Kidney capillary endothelial cell (primary cell): ENCODE results near the gene CETP.
"Not testable (repeated sequence)": the region's sequence is repeated elsewhere in the genome, so short reads cannot be mapped to it uniquely, and the experiment has no call there.

Experiments used
- DNase-seq: peaks from one replicate; pipeline ENCODE4 v3.0.0-alpha.2; 2018; ENCODE audit warnings: low spot score

Gene CETP

DNA sequence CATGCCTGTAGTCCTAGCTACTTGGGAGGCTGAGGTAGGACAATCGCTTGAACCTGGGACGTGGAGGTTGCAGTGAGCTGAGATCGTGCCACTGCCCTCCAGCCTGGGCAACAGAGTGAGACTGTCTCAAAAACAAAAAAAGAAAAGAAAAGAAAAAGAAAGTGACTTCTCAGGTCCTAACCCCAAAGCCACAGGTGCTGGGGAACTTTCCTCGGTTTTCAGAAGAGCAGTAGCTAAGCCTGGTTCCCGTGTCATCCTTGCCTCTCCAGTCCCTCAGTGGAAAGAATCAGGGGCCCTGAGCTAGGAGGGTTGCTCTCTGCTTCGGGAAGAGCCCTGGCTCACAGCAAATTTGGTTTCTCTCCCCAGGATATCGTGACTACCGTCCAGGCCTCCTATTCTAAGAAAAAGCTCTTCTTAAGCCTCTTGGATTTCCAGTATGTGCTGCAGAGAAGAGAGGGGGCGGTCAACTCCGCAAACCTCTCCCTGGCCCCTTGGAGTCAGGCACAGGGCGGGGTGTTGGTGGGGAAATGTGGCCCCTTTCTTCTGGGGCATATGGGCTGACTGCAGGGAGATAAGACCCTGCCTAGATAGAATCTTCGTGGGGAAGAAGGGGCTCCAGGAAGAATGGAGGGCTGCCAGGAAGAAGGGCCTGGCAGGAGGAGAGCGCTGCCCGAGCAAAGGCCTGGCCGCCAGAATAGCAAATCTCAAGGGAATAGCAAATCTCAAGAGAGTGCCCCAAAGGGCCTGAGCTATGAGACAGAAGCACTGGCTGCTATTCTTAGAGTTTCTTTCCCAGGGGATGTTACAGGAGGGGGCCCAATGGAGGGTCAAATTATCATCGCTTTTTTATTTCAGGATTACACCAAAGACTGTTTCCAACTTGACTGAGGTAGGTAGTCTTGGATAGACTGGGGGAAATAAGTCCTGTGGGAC lies 19.3 kb downstream of the CETP start:
- no peak for DNase-seq

DNA sequence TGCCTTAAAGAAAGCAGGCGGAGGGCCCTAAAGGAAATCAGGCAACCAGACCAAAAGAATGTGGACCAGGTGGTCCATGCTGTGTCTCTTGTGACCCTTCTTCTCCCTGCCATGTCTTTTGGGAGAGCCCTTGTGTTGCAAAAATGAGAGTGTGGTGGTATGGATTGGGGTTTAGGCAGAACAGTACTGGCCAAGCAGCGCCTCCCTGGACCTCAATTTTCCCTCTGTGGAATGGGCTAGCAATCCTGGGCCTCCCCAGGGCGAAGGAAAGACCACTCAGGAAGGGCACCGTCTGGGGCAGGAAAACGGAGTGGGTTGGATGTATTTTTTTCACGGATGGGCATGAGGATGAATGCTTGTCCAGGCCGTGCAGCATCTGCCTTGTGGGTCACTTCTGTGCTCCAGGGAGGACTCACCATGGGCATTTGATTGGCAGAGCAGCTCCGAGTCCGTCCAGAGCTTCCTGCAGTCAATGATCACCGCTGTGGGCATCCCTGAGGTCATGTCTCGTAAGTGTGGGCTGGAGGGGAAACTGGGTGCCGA lies 20.1 kb downstream of the CETP start:
- DNase-seq = no peak

GRCh38 chr16:56982695-56983094 lies 20.9 kb downstream of the CETP start:
- no peak for DNase-seq

- no peak for DNase-seq
Measured at GRCh38 chr16:56983211-56983751, 21.5 kb downstream of the CETP start.

GRCh38 chr16:56984639-56985038 lies 22.9 kb downstream of the CETP start:
- DNase-seq = no peak

DNA sequence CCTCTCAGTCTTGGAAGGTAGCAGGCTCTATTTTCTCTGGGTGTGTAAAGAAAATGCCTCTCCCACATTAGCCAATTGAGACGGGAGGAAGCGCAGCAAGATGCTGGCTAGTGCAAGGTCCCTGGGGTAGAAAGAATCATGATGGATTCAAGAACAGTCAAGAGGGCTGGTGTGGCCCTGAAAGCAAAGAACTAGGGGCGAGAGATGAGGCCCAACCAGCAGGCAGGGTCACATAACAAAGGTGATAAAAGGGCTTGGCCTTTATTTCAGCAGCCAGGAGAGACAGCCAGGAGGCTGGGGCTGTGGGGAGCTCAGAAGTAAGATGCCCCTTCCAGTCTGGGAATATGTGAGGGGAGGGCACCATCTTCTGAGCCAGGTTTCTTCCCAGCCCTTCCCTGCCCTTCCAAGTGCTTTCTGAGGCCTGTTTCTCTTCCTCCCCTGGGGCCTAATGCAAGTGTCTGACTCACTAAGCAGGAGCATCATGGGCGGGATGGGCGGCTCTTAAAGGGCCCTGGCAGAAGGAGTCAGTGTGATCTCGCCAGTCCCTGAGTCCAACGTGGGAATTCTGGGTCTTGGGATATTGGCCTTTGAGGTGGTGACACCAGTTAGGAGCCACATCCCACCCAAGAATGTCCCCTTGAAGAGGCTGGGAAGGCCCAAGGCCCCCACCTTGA lies 23.7 kb downstream of the CETP start:
- DNase-seq = peak; percentile 78

DNA sequence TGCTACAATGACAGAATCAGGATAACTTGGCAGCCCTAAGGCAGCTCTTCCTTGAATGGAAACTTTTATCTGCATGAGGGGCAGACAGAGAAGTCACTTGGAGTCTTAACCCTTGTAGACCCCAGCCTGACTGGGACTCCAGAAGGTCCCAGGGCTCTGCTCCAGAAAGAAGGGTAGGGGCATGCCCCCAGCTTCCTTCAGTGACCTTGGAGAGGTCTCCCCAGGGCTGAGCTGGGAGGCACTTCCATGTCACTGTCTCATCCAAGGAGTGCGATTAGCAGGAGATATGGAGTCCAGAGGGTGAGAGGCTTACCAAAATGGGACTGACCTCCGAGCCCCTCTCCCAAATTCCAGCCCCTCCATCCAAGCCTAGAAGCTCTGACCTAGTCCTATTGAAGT lies 24.2 kb downstream of the CETP start:
- DNase-seq = no peak

- DNase-seq = no peak
Measured at GRCh38 chr16:56986361-56986760, 24.6 kb downstream of the CETP start.

DNA sequence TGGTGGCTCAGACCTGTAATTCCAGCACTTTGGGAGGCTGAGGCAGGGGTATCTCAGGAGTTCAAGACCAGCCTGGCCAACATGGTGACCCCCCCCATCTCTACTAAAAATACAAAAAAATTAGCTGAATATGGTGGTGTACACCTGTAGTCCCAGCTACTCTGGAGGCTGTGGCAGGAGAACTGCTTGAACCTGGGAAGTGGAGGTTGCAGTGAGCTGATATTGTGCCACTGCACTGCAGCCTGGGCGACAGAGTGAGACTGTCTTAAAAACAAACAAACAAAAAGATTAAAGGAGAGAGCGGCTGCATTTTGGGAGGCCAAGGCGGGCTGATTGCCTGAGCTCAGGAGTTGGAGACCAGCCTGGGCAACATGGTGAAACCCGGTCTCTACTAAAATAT lies 25.2 kb downstream of the CETP start:
- not testable (repeated sequence) for DNase-seq

- no peak for DNase-seq
Measured at GRCh38 chr16:56987692-56988091, 25.9 kb downstream of the CETP start.

DNA sequence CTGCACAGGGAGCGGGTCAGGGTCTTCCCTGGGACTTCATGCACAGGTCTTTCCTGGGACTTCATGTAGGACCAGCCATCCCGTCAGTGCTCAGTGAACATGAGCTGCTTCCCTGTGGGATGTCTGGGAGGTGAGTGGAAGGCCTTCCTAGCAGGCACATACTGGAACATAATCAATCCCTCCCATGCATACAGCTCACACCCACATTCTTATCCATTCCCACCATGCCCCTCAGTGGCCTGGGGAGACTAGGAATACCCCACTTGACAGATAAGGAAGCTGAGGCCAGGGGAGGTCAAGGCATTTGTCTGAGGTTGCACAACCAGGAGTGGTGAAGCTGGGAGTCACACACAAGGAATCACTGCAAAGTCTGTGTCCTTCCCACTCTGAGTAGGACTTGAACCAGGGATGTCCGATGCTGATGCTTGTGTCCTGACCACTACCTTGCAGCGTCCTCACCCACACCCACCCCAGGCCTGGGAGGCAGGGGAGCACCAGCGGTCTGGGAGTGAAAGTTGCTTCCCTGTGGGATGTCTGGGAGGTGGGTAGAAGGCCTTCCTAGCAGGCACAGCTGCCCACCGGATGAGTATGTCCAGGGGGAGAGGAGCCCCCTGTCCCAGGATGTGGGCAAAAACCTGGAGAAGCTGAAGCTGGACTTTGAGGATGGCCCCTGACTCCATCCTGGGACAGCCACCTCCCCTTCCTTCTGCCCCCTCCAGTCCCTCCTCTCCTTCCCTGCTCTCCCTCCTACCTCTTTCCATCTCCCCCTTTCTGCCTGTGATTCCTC lies 26.6 kb downstream of the CETP start:
- no peak for DNase-seq

DNA sequence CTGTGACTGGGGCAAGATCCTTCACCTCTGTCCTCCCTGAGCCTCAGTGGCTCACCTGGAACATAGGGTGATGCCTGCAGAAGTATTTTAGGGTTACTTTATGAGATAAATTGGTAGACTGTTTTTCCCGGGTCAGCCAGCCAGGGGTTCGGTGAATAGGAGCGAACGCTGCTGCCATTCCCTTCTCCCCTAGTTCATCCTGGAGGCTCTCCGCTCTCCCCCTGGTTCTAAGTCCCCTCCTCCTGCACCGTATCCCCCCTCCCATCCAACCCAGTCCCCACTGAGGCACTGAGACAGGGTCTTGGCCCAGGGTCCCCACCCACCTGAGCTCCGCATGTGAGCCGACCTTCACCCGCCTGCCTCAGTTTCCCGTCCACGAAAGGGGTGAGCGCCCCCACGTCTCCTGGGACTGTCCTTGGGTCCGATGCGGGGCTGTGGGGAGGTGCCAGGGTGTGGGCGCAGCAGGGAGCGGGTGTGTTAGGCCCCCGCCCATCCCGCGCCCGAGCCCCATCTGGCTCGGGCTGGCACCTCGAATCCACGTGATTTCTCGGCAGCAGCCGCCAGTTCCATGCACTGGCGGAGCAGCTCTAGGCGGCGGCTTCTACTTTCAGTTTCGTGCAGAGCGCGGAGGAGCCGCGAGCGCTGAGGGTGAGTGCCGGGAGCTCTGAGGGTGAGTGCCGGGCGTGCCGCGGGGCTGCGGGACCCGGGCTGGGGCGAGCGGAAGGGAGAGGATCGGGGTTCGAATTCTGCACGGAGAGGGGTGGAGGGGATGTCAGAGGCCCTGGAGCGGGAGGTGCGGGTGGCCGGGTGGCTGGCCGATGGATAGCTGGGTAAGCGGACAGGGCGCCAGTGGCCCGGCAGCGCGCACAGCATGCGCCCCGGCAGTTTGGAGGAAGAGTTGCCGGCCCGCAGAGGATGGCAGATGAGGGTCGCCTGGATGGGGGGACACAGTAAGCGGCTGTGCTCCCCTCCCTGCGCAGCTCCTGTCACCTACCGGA lies 27.5 kb downstream of the CETP start, which contains the start of gene NLRC5:
NLRC5 (plus strand) TSS at position 610 of the 998 bp plus-strand sequence. CDS start 31,156 bp downstream, outside the sequence.
- DNase-seq = peak; percentile 74

- no peak for DNase-seq
Measured at GRCh38 chr16:56989988-56990387, 28.2 kb downstream of the CETP start.

GRCh38 chr16:56990407-56991286 lies 28.9 kb downstream of the CETP start:
- DNase-seq = no peak

- not testable (repeated sequence) for DNase-seq
Measured at GRCh38 chr16:56992431-56992830, 30.7 kb downstream of the CETP start.

- DNase-seq = no peak
Measured at GRCh38 chr16:56993204-56993603, 31.5 kb downstream of the CETP start.

- DNase-seq = no peak
Measured at GRCh38 chr16:56994311-56994710, 32.6 kb downstream of the CETP start.

- DNase-seq = no peak
Measured at GRCh38 chr16:56995136-56995805, 33.5 kb downstream of the CETP start.

DNA sequence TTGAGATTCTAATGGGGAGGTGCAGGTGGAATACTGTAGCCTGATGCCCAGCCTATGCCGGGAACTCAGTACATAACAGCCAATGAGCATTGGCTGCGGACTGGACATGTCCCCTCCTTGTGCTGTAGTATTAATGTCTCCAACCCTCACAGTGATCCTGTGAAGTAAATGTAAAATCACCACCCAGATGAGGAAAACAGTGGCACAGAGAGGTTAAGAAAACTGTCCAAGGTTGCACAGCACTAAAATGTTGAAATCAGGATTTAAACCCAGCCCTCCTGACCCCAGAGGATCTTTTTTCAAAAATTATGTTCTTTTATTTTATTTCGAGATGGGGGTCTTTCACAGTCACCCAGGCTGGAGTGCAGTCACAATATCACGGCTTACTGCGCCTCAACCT lies 35.5 kb downstream of the CETP start:
- no peak for DNase-seq
